ENCODE measurements around the gene ZNF790. TPM values are rescaled to one million over a fixed set of nuclear protein-coding genes. Genes with fewer than 3 reads are reported as not detected.

The ZNF790 gene
- 4.0 and 8.8 TPM in 2 replicates for total RNA-seq

DNA sequence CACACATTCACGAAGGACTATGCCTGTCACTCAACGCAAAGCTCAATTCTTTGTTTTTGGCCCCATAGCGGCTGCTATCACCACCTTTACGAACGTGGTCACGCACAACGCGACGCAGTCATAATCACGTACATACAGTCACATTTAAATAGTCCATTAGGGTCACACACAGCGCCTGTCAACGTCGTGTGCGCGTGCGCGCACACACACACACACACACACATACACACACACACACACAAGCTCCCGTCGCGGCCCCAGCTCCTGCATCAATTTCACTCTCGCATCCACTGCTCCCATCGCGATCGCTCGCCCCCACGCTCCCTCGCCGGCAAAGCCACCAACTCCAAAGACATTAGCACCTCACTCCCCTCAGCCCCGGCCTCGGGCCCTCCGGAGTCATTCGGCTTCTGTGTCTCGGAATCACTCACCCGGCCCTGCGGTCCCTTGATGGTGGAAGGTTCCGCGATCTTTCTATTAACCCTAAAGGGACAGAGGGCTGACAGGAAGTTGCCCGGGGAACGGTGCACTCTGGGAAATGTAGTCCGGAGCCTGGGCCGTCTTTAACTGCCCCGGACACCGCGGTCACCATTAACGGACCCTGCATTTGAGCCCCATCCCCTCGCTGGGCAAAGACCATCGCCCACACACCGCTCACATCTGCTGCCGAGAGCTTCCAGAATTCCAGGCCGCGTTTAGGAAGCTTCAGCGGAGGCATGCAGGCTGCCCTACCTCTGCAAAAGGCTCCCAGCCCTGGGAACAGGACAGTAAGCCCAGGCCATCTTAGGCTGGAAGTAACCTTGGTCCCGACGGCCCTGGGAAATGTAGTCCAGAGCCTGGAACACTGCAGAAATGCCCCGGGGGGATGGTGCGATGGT lies at the start of gene ZNF790:
TSS of gene ZNF790 (minus strand) at position 482 of the 878 bp plus-strand sequence. CDS start 12,768 bp downstream, outside the sequence.

GRCh38 chr19:36850559-36851442 lies 12.6 kb upstream of the ZNF790 start, which contains the start of gene ZNF345:
Gene ZNF345 (plus strand): TSS chr19:36850876. CDS start chr19:36876831, 25,955 bp downstream.

GRCh38 chr19:36772311-36773222 lies 65.6 kb downstream of the ZNF790 start, which contains the start of gene ZNF850:
Gene ZNF850 (minus strand): TSS chr19:36772807. CDS start chr19:36762606, 10,201 bp downstream.

Other genes starting within 250 kb of the ZNF790 start
- 3.1 and 8.7 TPM in 2 replicates for gene ZNF382, start 233.1 kb downstream of the ZNF790 start, total RNA-seq
- gene ZNF461, start 171.6 kb downstream of the ZNF790 start, total RNA-seq = 7.2 and 10.6 TPM in 2 replicates
- 4.5 TPM in 2 replicates for gene ZNF567, start 150.8 kb downstream of the ZNF790 start, total RNA-seq
- gene ZNF850, start 65.6 kb downstream of the ZNF790 start, total RNA-seq = 4.6 and 4.8 TPM in 2 replicates
- gene ZNF345, start 12.5 kb upstream of the ZNF790 start, total RNA-seq = 1.9 and 2.5 TPM in 2 replicates
- gene ZNF829, start 77.9 kb upstream of the ZNF790 start, total RNA-seq = 0.45 and 1.8 TPM in 2 replicates
- gene ZNF568, start 77.9 kb upstream of the ZNF790 start, total RNA-seq = 5.4 and 17.7 TPM in 2 replicates
- 6.0 and 8.2 TPM in 2 replicates for gene ZNF420, start 240.0 kb upstream of the ZNF790 start, total RNA-seq

Data from endothelial cell of coronary artery (primary cell).